PFSK-1 (cell line): ENCODE data around the gene ASB13.

ENCODE experiments used
- POLR2AphosphoS5 ChIP-seq: IDR thresholded peaks from 2 replicates; pipeline ENCODE4 v1.6.1; 2012; ENCODE audit warnings: low read depth, mild to moderate bottlenecking, control low read depth, low read length, moderate library complexity
- SIN3A ChIP-seq: IDR thresholded peaks from 2 replicates; pipeline ENCODE4 v1.6.1; 2012; ENCODE audit warnings: mild to moderate bottlenecking, low read length, moderate library complexity, borderline replicate concordance; ENCODE audit not compliant: insufficient read depth
- TAF1 ChIP-seq: IDR thresholded peaks from 2 replicates; pipeline ENCODE4 v1.6.1; 2012; ENCODE audit warnings: low read length, control low read depth, borderline replicate concordance; ENCODE audit not compliant: insufficient read depth
- TF ChIP-seq, protein P1 (sequence below), 2 experiments: IDR thresholded peaks; 2 replicates each; pipeline versions ENCODE4 v1.6.1 to v1.8.0; 2011 to 2012; ENCODE audit warnings: low read depth in 2 of 2, low read length in 2 of 2, control low read depth in 1 of 2, inconsistent platforms in 1 of 2, mild to moderate bottlenecking in 1 of 2, moderate library complexity in 1 of 2; ENCODE audit not compliant: insufficient read depth in 1 of 2

DNA sequence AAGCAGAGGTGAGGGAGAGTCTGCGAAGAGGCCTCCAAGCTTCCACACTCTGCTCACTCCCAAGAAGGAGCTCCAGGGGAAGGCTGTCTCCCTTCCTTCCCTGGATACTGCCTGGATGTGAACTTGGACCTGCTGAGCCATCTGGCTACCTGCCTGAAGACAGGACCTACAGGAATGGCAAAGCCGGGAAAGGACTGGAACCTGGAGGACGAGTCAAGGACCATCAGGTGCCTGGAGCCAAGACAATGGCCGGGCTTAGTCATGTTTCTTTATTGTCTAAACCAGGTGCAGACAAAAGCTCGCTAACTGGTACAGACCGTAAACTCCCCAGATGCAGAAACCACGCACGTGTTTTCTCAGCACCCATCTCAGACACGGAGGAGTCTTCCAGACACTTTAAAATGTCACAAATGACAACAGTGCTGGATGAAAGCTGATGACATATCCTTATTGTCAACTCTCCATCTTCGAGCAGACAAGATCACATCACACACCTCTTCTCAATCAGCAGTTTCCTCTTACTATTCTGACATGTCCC lies 12.1 kb downstream of the ASB13 start:
- no peak for TF ChIP-seq POLR2AphosphoS5
- TF ChIP-seq SIN3A: no peak
- TF ChIP-seq, protein P1, sequence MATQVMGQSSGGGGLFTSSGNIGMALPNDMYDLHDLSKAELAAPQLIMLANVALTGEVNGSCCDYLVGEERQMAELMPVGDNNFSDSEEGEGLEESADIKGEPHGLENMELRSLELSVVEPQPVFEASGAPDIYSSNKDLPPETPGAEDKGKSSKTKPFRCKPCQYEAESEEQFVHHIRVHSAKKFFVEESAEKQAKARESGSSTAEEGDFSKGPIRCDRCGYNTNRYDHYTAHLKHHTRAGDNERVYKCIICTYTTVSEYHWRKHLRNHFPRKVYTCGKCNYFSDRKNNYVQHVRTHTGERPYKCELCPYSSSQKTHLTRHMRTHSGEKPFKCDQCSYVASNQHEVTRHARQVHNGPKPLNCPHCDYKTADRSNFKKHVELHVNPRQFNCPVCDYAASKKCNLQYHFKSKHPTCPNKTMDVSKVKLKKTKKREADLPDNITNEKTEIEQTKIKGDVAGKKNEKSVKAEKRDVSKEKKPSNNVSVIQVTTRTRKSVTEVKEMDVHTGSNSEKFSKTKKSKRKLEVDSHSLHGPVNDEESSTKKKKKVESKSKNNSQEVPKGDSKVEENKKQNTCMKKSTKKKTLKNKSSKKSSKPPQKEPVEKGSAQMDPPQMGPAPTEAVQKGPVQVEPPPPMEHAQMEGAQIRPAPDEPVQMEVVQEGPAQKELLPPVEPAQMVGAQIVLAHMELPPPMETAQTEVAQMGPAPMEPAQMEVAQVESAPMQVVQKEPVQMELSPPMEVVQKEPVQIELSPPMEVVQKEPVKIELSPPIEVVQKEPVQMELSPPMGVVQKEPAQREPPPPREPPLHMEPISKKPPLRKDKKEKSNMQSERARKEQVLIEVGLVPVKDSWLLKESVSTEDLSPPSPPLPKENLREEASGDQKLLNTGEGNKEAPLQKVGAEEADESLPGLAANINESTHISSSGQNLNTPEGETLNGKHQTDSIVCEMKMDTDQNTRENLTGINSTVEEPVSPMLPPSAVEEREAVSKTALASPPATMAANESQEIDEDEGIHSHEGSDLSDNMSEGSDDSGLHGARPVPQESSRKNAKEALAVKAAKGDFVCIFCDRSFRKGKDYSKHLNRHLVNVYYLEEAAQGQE (IDR thresholded peaks at IDR 0.05; ENCODE audit: insufficient read depth in 1 of 2, low read depth in 2 of 2, low read length in 2 of 2): no peak
- no peak for TF ChIP-seq TAF1
